GM18870 (cell line): Measurements from ENCODE around the gene GMNN.

ENCODE experiments used
- ATAC-seq: cut with Tn5 transposase; IDR thresholded peaks from one replicate; pipeline ENCODE4 v1.9.1; 2021; ENCODE audit warnings: moderate library complexity; ENCODE audit not compliant: unreplicated experiment

Gene GMNN

GRCh38 chr6:24799541-24799915 is 24.8 kb downstream of the GMNN start:
- ATAC-seq = no peak

GRCh38 chr6:24802271-24803059 is 27.7 kb downstream of the GMNN start:
- ATAC-seq = no peak

- ATAC-seq = no peak
These were observed 32.8 kb downstream of the GMNN start for GRCh38 chr6:24807584-24807983.

GRCh38 chr6:24809728-24810127 is 35.0 kb downstream of the GMNN start:
- ATAC-seq = no peak

- ATAC-seq = no peak
These were observed 43.6 kb downstream of the GMNN start for GRCh38 chr6:24818346-24818745.

GRCh38 chr6:24821860-24822444 is 47.2 kb downstream of the GMNN start:
- ATAC-seq = no peak

GRCh38 chr6:24822696-24823095 is 48.0 kb downstream of the GMNN start:
- ATAC-seq = no peak

- no peak for ATAC-seq
These were observed 48.4 kb downstream of the GMNN start for GRCh38 chr6:24823185-24823584.

- ATAC-seq = no peak
These were observed 49.6 kb downstream of the GMNN start for GRCh38 chr6:24824142-24824938.

- ATAC-seq = no peak
These were observed 50.4 kb downstream of the GMNN start for GRCh38 chr6:24825130-24825630.

GRCh38 chr6:24827162-24827561 is 52.4 kb downstream of the GMNN start:
- no peak for ATAC-seq

- no peak for ATAC-seq
These were observed 53.2 kb downstream of the GMNN start for GRCh38 chr6:24827970-24828369.

- no peak for ATAC-seq
These were observed 54.9 kb downstream of the GMNN start for GRCh38 chr6:24829657-24830056.

- no peak for ATAC-seq
These were observed 57.3 kb downstream of the GMNN start for GRCh38 chr6:24831771-24832716.

GRCh38 chr6:24832794-24833193 is 58.1 kb downstream of the GMNN start:
- no peak for ATAC-seq

GRCh38 chr6:24833711-24834386 is 59.1 kb downstream of the GMNN start:
- no peak for ATAC-seq
